Mammary epithelial cell (primary cell): Measurements from ENCODE around the gene ATG5.

Experiments
- EZH2 ChIP-seq: IDR thresholded peaks from 2 replicates; pipeline ENCODE4 v1.6.1; 2012; ENCODE audit warnings: low read length, inconsistent platforms, borderline replicate concordance
- TF ChIP-seq, protein P1 (sequence below), 2 donors: IDR thresholded peaks in 1 of 2; conservative IDR thresholded peaks in 1 of 2; 2 replicates each; pipeline ENCODE4 v1.5.1; 2011 to 2012; ENCODE audit warnings: inconsistent platforms in 2 of 2, low read length in 2 of 2, mild to moderate bottlenecking in 2 of 2, control low read depth in 1 of 2, low read depth in 1 of 2; ENCODE audit not compliant: insufficient read depth in 1 of 2; ENCODE audit errors: extremely low read depth in 1 of 2

DNA sequence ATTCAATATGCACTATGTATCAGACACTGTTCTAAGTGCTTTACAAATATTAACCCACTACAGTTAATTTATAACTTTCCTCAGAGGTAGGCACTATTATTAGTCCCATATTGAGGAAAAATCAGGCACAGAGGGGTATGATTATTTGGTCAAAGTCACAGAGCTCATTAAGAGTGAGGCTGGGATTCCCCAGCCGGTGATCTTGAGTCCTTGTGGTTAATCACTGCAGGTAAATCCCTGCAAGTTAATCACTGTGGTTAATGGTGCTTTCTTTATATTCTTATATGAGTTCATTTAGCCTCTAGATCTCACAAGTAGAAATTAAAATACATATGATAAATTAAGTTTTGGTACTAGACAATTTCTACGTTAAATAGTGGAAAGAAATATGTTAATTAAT lies 44.2 kb upstream of the ATG5 start:
- no peak for TF ChIP-seq EZH2
- TF ChIP-seq, protein P1, sequence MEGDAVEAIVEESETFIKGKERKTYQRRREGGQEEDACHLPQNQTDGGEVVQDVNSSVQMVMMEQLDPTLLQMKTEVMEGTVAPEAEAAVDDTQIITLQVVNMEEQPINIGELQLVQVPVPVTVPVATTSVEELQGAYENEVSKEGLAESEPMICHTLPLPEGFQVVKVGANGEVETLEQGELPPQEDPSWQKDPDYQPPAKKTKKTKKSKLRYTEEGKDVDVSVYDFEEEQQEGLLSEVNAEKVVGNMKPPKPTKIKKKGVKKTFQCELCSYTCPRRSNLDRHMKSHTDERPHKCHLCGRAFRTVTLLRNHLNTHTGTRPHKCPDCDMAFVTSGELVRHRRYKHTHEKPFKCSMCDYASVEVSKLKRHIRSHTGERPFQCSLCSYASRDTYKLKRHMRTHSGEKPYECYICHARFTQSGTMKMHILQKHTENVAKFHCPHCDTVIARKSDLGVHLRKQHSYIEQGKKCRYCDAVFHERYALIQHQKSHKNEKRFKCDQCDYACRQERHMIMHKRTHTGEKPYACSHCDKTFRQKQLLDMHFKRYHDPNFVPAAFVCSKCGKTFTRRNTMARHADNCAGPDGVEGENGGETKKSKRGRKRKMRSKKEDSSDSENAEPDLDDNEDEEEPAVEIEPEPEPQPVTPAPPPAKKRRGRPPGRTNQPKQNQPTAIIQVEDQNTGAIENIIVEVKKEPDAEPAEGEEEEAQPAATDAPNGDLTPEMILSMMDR (conservative IDR thresholded peaks at IDR 0.05 in 1 of 2, IDR thresholded peaks at IDR 0.05 in 1 of 2; ENCODE audit: extremely low read depth in 1 of 2, insufficient read depth in 1 of 2, low read depth in 1 of 2, low read length in 2 of 2), result no peak
